Measurements from ENCODE around the gene UBE4B. TPM values are rescaled to one million over a fixed set of nuclear protein-coding genes. Genes with fewer than 3 reads are reported as not detected.

The UBE4B gene
- total and polyA plus RNA-seq, 2 of the 13 experiments (the other 11 are each of a cell fraction or from before 2014, with no cell fraction given) = 15.2 to 24.8 TPM

GRCh38 chr1:10178597-10179405 is 146.0 kb downstream of the UBE4B start (continued):
- TF ChIP-seq STAT5B (CRISPR knock-in tag; IDR thresholded peaks at IDR 0.05) (no peak), TFDP2 (CRISPR knock-in tag; IDR thresholded peaks at IDR 0.05) (no peak)

- in situ Hi-C loops (cut with HindIII; ENCODE audit: extremely low pct_ligation_motif_present, low pct_unique_long_range_greater_than_20kb) = no loop called here
- POLR2A ChIA-PET = no interaction called here
- no peaks in the 10 kb centered on the region for H3K9me3 ChIP-seq (ENCODE audit: low read length)
These were observed 146.8 kb downstream of the UBE4B start for GRCh38 chr1:10179406-10180091.

More at GRCh38 chr1:10179406-10180091, 146.8 kb downstream of the UBE4B start:
- Histone ChIP-seq H3K9ac (ENCODE audit: insufficient read depth, low read depth, low read length) (no peak overlapping the region), H3K4me3 (replicated peaks in 1 of 3; ENCODE audit: insufficient read depth in 1 of 3, low read depth in 2 of 3, low read length in 3 of 3) (no peak overlapping the region), H3K27me3 (ENCODE audit: control insufficient read depth in 1 of 2, insufficient read depth in 2 of 2, low read length in 2 of 2) (no peaks in the 10 kb centered on the region), H3K4me2 (ENCODE audit: low read depth, low read length) (no peak overlapping the region), H3K79me2 (ENCODE audit: insufficient read depth, low read length) (peaks cover 6% of the 10 kb centered on the region), H3K4me1 (ENCODE audit: insufficient read depth, low read length) (no peaks in the 10 kb centered on the region), H3K36me3 (replicated peaks in 1 of 2; ENCODE audit: control insufficient read depth in 1 of 2, insufficient read depth in 2 of 2, low read length in 2 of 2) (peaks cover 6 to 20% of the 10 kb centered on the region in 2 experiments; a peak in 4 of 5 replicates), H3K27ac (ENCODE audit: extremely low read length, insufficient read depth, low read length) (no peak overlapping the region), H2AFZ (ENCODE audit: low read length) (no peak overlapping the region), H4K20me1 (ENCODE audit: insufficient read depth, low read length) (no peaks in the 10 kb centered on the region)
- intact Hi-C loops (cut with micrococcal nuclease; ENCODE audit: unreplicated experiment) = no loop called here
- no peak for TF ChIP-seq NONO (IDR thresholded peaks at IDR 0.05)
- no peak for TF ChIP-seq NONO (CRISPR knock-in tag; conservative IDR thresholded peaks at IDR 0.05)
- no peak for TF ChIP-seq ZNF232 (CRISPR knock-in tag; IDR thresholded peaks at IDR 0.05; ENCODE audit: borderline replicate concordance)
- no peak for TF ChIP-seq NR2F6 (IDR thresholded peaks at IDR 0.05)
- TF ChIP-seq NR2F6 (CRISPR knock-in tag; IDR thresholded peaks at IDR 0.05) = no peak
- TF ChIP-seq ZNF737 (CRISPR knock-in tag; IDR thresholded peaks at IDR 0.05; ENCODE audit: borderline replicate concordance) = no peak
- TF ChIP-seq SIN3B (IDR thresholded peaks at IDR 0.05; ENCODE audit: low read length) = no peak
- TF ChIP-seq KDM6A (CRISPR knock-in tag; IDR thresholded peaks at IDR 0.05; ENCODE audit: low read depth) = no peak
- TF ChIP-seq ZFP62 (CRISPR knock-in tag; IDR thresholded peaks at IDR 0.05) = no peak
- no peak for TF ChIP-seq MAFG (CRISPR knock-in tag; IDR thresholded peaks at IDR 0.05)
- no peak for TF ChIP-seq ZNF883 (CRISPR knock-in tag; IDR thresholded peaks at IDR 0.05; ENCODE audit: not compliant biosample characterization)
- no peak for TF ChIP-seq SP140L (CRISPR knock-in tag; IDR thresholded peaks at IDR 0.05; ENCODE audit: borderline replicate concordance)
- no peak for TF ChIP-seq CSRNP1 (CRISPR knock-in tag; IDR thresholded peaks at IDR 0.05)
- TF ChIP-seq YEATS4 (CRISPR knock-in tag; IDR thresholded peaks at IDR 0.05; ENCODE audit: borderline replicate concordance) = no peak
- no peak for TF ChIP-seq ZNF775 (CRISPR knock-in tag; IDR thresholded peaks at IDR 0.05; ENCODE audit: borderline replicate concordance)
- no peak for TF ChIP-seq RBM22 (optimal IDR thresholded peaks at IDR 0.05; ENCODE audit: low read length)
- no peak for TF ChIP-seq ZNF234 (CRISPR knock-in tag; conservative IDR thresholded peaks at IDR 0.05)
- TF ChIP-seq ZFP82 (CRISPR knock-in tag; IDR thresholded peaks at IDR 0.05; ENCODE audit: borderline replicate concordance) = no peak
- CTCF ChIA-PET (ENCODE audit: low intra/inter-chr PET ratio, low total read pairs) = no interaction called here
- FAIRE-seq (no peak), DNase-seq (ENCODE audit: low spot score) (no peak), ATAC-seq (no peak)
- WGBS (ENCODE audit: low lambda C conversion rate) = 98% methylated on average over 23 of the region's 23 CpGs
- no TSS peak for BruUV-seq (replicated peaks)

All from HepG2 (cell line).